Stimulated activated CD8-positive, alpha-beta memory T cell treated with anti-CD3 and anti-CD28 coated beads, Interleukin-4, amount 100 ng/mL, for 24 hours (primary cell): Measurements from ENCODE around the gene CC2D1A.

Experiments used
- DNase-seq: peaks from one replicate; pipeline ENCODE4 v3.0.0-alpha.2; 2020; ENCODE audit warnings: low read depth

CC2D1A gene

GRCh38 chr19:13877303-13877702 lies 28.7 kb upstream of the CC2D1A start:
- DNase-seq: no peak

DNA sequence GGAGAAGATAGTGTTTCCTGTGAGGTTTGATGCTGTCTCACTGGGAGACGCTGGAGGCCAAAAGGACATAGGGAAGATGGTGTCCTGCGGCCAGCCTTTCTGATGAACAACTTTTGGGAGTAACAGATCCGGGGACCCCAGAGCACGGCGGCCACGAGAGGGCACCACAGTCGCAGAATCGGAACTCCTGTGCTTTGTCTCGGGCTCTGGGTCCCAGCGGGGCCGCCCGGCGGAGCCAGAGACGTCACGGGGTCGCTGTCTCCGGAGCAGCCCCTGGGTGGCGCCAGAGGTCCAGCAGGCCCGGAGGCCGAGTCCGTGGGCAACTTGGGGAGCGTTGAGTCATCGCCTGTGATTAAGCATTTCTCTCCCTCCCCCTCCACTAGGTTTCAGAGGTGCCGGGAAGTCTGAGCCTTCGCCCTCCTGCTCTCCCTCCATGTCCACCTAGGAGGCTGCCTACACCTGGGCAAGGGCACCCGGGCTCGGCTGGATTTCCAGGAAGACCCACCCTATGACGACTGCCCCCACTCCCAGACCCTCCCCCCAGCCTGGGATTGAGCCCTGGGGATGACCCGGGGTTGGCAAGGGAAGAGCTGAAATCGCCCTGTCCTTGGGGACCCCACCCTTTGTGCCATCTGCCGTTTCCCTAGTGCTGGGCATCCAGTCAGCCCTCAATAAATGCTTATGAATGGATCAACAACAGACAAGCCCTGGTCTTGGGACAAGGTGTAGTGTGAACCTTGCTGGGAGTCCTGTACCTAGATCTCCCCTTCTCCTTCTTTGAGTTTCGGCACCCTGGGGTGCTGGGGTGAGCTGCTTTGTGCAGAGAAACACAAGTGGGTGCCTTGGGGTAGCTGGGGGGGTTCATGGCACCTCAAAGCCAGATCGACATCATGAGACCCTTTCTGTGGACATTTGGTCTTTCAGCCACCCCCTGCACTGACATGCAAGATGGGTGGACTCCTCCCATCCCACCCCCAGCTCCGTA lies 25.6 kb upstream of the CC2D1A start:
- peak; percentile 98 for DNase-seq

DNA sequence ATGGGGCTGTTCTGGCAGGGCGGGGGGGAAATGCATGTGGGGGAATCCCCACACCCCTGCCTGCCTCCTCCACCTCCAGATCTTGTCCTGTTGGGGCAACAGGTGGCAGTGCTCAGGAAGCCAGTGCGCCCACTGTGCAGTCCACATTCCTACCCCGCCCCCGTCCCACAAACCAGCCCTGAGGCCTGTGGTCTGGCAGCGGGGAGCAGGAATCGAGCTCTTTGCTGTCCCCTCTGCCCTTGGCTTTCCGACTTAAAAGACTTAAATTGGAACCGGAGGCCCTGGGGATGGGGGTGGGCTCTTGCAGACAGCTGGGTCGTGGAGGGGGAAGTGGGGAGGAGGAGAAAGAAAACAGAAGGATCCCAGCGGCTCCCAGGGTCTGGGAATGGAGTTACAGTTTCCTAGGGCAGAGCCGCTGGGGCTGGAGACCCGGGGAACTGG lies 24.7 kb upstream of the CC2D1A start:
- no peak for DNase-seq

DNA sequence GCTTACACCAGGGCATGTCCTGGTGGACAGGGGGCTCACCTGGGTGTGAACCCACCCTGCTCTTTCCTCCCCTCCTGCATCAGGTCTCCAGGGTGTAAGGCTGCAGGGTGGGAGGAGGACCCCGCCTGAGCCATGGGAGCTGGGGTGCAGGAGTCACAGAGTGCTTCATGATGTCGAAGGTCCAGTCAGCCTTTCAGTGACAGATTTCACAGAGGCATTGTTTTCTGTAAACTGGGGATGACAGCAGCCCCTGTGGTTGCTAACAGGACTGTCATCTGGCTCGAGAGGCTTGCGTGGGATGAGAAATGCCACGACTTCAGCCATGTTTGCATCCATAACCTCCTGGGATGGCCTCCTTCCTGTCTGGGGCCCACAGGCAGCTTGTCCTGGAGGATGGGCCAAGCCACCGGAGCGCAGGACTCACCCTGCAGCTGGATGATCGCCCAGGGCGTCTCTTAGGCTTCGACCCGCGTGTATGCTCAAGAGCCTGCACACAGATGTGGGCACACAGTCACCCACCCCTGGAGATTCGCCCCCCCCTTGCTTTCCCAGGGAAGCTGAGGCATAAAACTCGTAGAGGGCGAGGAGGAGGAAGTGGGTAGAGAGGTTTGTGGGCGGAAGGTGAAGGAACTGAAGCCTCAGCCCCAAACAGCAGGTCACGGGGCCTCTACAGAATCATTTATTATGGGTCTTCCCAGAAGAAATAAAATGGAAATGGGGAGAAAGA lies 24.1 kb upstream of the CC2D1A start:
- no peak for DNase-seq

GRCh38 chr19:13882419-13882795 lies 23.6 kb upstream of the CC2D1A start:
- no peak for DNase-seq

DNA sequence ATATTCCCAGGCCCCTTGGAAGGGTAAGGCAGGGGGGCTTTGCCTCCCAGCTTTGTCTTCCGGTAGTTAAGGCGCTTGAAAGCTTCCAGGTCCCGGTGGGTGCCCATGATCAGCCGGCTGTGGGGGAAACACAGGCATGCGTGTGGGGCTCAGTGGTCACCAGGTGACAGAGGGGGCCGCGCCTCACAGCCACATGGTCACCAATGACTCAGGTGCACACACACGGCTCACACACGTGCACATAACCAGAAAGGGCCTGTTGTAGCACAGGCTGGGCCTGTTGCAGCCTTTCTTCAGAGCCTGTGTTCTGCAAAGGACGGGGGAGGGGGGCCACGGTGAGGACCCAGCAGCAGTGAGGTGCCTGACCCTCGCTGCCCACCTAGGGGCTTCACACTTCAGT lies 23.2 kb upstream of the CC2D1A start:
- no peak for DNase-seq

GRCh38 chr19:13883516-13884064 lies 22.4 kb upstream of the CC2D1A start:
- no peak for DNase-seq

DNA sequence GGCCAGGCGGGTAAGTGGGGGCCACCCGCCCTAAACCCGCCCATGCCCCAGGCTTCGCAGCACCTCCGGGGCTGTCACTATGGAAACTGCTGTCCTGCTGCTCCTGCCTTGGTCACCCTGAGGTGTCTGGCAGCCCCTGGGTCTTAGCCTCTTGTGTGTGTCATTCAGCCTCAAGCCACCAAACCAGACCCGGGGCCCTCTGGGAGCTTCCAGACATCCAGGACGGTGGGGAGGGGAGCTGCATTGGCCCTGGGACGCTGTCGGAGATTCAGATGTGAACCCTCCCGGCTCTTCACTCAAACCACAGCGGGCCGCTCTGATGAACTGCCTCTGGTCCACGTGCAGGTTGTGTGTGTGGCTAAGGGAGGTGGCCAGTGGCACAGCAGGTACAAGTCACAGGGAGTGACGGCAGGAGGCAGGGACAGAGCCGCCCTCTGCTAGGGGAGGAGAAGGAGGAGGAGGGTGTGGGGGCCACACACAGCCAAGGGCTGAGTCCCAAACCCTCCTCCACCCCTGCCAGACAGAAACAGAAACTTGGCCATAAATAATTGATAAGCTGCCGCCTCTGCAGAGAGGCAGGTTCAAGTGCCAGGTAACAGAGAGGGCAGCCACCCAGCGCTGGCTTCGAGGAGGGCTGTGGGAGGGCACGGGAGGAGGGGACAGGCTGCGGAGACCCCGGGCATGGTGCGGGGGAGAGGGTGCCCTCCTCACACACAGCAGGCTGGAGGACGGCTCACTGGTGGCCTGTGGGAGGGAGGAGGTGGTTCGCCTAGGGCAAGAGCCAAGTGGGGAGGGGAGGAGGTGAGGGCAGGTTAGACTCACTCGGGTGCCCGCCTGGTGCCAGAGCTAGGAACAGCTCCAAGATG lies 21.0 kb upstream of the CC2D1A start:
- DNase-seq: no peak

DNA sequence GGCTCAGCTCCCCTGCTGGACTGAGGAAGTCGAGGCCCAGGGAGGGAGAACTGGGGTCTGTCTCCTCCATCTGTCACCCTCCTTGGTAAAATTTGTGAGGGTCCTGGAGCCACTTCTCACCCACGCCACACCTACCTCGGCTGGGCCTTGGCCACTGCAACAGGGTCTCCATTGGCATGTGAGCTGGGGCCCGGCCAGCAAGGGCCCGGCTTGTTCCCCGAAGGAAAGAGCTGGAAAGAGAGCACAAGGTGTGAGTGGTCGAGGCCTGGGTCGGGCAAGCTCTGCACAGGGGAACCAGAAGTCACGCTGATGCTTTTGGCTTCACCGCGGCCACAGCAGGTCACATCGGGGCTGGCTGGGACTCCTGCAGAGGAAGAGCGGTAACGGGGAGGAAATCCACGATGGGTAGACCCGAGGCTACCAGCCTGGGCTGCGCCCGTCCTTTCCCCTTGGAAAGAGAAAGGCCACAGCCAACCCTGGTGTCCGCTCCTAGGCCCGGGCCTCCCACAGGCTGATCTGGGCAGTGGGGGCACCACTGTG lies 20.1 kb upstream of the CC2D1A start:
- DNase-seq: no peak

- no peak for DNase-seq
Observed at GRCh38 chr19:13887018-13887436, 19.0 kb upstream of the CC2D1A start.

DNA sequence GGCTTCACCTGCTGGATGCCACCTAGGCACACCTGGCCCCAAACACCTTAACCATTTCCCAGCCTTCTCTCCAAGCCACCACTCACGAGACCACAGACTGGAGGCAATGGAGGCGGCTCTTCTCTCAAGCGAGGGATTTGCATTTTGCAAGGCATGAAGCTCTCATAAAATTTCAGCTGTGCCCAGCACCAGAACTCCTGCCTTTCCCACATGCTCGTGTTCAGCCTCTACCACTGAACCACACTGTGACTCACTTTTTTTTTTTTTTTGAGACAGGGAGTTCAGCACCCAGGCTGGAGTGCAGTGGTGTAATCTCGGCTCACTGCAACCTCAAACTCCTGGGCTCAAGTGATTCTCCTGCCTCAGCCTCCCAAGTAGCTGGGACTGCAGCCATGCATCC lies 18.5 kb upstream of the CC2D1A start:
- DNase-seq: no peak

- DNase-seq: no peak
Observed at GRCh38 chr19:13888281-13888680, 17.7 kb upstream of the CC2D1A start.

- DNase-seq: no peak
Observed at GRCh38 chr19:13890136-13890535, 15.9 kb upstream of the CC2D1A start.

GRCh38 chr19:13892870-13893269 lies 13.1 kb upstream of the CC2D1A start:
- no peak for DNase-seq

GRCh38 chr19:13894552-13894951 lies 11.4 kb upstream of the CC2D1A start:
- DNase-seq: no peak

DNA sequence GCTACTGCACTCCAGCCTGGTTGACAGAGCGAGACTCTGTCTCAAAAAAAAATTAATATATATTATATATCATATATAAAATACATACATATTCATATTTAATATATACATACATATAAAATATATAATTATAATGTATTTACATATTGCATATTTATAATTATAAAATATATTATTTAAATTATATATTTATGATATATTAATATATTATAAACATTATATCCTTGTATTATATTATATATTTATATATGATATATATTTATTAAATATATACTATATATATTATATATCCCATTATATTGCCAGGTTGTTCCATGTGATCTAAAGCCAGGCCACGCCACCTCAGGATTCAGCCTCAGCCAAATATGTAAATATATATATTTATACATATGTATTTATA lies 9.8 kb upstream of the CC2D1A start:
- no peak for DNase-seq

DNA sequence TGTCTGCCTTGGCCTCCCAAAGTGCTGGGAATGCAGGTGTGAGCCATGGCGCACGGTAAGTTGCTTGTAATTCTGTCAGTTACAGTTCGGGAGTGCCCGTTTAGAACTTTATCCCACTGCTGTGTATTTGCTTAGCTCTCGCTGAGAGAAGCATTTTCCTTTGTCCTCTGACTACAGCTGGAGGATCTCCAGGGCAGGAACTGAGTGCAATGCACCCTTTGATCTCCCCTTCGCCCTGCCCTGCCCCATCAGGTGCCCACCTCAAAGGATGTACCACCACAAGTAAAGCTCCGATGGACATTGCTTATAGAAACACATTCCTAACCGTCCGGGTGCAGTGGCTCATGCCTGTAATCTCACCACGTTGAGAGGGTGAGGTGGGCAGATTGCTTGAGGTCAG lies 6.6 kb upstream of the CC2D1A start:
- no peak for DNase-seq

- DNase-seq: no peak
Observed at GRCh38 chr19:13899912-13900584, 6.0 kb upstream of the CC2D1A start.

GRCh38 chr19:13902993-13903555 lies 2.9 kb upstream of the CC2D1A start:
- DNase-seq: no peak

- no peak for DNase-seq
Observed at GRCh38 chr19:13906521-13906904, 512 bp downstream of the CC2D1A start.

DNA sequence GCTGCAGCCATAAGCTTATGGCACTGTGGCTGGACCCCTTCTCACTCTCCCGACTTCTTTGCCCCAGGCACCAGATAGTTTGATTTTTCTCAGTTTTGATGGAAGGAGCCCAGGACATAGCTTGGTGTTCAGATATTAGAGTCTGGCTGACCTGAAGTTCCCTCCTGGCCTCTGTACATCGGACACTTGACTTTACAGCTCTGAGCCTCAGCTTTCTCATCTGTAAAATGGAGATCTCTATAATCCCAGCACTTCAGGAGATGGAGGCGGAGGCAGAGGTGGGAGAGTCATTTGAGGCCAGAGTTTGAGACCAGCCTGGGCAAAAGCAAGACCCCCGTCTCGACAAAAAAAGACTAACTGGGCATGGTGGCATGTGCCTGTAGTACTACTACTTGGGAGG lies 909 bp downstream of the CC2D1A start:
- no peak for DNase-seq
